GM12872 (cell line): ENCODE measurements around the gene STX18.

Experiments
- CTCF ChIP-seq: IDR thresholded peaks from 3 replicates; pipeline ENCODE4 v1.5.1; 2011; ENCODE audit warnings: low read depth, mild to moderate bottlenecking, low read length, moderate library complexity; ENCODE audit not compliant: insufficient read depth

STX18 gene

GRCh38 chr4:4512282-4512681, 29.6 kb downstream of the STX18 start:
- no peak for TF ChIP-seq CTCF

DNA sequence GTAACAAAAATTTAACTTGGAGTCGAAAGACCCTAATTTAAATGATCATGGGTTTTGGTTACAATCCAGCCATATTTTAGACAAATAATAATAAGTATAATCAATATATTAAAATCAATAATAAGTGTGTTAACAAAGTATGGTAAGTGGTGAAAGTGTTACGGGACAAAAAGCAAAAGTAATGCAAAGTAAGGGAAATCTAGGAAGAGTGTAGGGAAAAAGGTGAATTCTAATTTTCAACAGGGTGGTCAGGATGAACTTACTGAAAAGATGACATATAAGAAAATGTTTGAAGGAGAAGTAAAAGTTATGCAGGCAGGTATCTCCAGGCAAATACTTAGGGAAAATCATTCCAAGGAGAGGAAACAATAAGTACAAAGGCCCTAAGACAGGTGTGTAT, 32.3 kb downstream of the STX18 start:
- no peak for TF ChIP-seq CTCF

DNA sequence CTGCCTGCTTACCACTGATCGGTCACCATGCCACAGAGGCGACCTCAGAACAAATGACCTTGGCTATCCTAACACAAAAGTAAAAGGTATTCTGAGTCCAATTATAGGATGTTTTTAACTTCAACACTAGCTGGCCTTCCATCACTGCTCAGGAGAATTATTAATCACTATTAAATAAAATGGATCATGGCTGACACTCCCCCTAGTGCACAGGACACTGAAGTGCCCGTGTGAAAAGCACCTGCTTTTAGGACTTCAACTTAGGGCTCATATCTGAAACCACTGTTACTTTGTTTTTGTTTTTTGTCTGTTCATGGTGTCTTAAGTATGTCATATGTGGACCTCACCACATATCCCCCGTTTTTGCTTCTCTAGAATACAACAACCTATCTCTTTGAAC, 33.9 kb downstream of the STX18 start:
- TF ChIP-seq CTCF: peak; percentile 62

DNA sequence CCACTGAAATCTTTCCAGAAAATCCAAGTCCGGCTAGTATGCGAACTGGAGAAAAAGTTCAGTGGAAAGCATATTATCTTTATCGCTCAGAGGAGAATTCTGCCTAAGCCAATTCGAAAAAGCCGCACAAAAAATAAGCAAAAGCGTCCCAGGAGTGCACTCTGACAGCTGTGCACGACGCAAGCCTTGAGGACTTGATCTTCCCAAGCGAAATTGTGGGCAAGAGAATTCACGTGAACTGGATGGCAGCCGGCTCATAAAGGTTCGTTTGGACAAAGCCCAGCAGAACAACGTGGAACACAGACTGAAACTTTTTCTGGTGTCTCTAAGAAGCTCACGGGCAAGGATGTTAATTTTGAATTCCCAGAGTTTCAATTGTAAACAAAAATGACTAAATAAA, 34.4 kb downstream of the STX18 start:
- no peak for TF ChIP-seq CTCF

DNA sequence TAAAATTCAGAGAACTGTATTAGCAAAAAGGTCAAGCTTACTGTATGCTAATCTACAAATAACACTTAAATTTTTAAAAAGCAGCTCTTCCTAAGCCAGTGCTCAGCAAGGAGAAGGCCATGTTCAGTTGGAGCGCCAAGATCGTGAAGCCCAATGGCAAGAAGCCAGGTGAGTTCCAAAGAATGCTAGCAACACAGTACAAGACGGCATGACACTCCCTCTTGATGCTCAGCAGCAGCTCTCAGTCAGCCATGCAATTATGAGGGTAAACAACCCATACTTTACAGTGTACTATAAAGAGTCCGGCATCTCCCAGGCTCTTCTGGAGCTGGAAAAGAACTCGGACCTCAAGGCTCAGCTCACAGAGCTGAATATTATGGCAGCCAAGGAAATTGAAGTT, 34.9 kb downstream of the STX18 start:
- no peak for TF ChIP-seq CTCF

GRCh38 chr4:4504783-4505182, 37.1 kb downstream of the STX18 start:
- TF ChIP-seq CTCF: no peak

- TF ChIP-seq CTCF: no peak
Measured at GRCh38 chr4:4502694-4503311, 39.0 kb downstream of the STX18 start.
